Fibroblast of peridontal ligament (primary cell): ENCODE measurements around the gene RNF223.

Experiments used
- DNase-seq: peaks from one replicate; pipeline ENCODE4 v3.0.0-alpha.2; 2010; ENCODE audit errors: extremely low read depth

RNF223 gene

GRCh38 chr1:1027791-1028190, 46.3 kb downstream of the RNF223 start:
- no peak for DNase-seq

- DNase-seq, result no peak
These were observed 47.3 kb downstream of the RNF223 start for GRCh38 chr1:1026599-1027413.

- no peak for DNase-seq
These were observed 48.4 kb downstream of the RNF223 start for GRCh38 chr1:1025730-1026129.

GRCh38 chr1:1024771-1025699, 49.1 kb downstream of the RNF223 start:
- DNase-seq, result no peak

GRCh38 chr1:1024149-1024770, 49.8 kb downstream of the RNF223 start:
- no peak for DNase-seq

GRCh38 chr1:1023700-1024099, 50.4 kb downstream of the RNF223 start:
- DNase-seq, result no peak

- no peak for DNase-seq
These were observed 51.6 kb downstream of the RNF223 start for GRCh38 chr1:1022302-1023009.

- no peak for DNase-seq
These were observed 52.2 kb downstream of the RNF223 start for GRCh38 chr1:1021920-1022259.

GRCh38 chr1:1021010-1021919, 52.8 kb downstream of the RNF223 start:
- peak; percentile 38 for DNase-seq
